Activated CD4-positive, alpha-beta T cell treated with anti-CD3 and anti-CD28 coated beads, Interleukin-2, amount 10 ng/mL, durations not matched to agents 7 days and 5 days (primary cell): ENCODE results near the gene CELSR1. TPM values are rescaled to one million over a fixed set of nuclear protein-coding genes. Genes with fewer than 3 reads are reported as not detected.
A peak's percentile ranks its signal among the peaks of the same experiment; 100 is the strongest.

ENCODE experiments used
- CTCF ChIA-PET: fragments of 350-600 bp; sonication (Branson Sonifier 250); formaldehyde crosslinking; loops from one replicate; lab custom pipeline; 2021; ENCODE audit warnings: antibody characterized with exemption; lab: Charles Lee
- POLR2A ChIA-PET: fragments of 350-600 bp; sonication (Branson Sonifier 250); formaldehyde crosslinking; loops from one replicate; lab custom pipeline; 2021; ENCODE audit warnings: antibody characterized with exemption; lab: Charles Lee
- DNase-seq: peaks from one replicate; pipeline ENCODE4 v3.0.0-alpha.2; 2020
- H3K27ac Mint-ChIP-seq: one replicate; pipeline ENCODE4 v1.8.0; 2021; ENCODE audit warnings: mild to moderate bottlenecking, moderate library complexity, mixed read lengths
- H3K27me3 Mint-ChIP-seq: one replicate; pipeline ENCODE4 v1.8.0; 2021; ENCODE audit warnings: mixed read lengths
- H3K36me3 Mint-ChIP-seq: one replicate; pipeline ENCODE4 v1.8.0; 2021; ENCODE audit warnings: low read depth, mixed read lengths
- H3K4me1 Mint-ChIP-seq: one replicate; pipeline ENCODE4 v1.8.0; 2021; ENCODE audit warnings: mixed read lengths
- H3K4me3 Mint-ChIP-seq: one replicate; pipeline ENCODE4 v1.8.0; 2021; ENCODE audit warnings: mild to moderate bottlenecking, moderate library complexity, mixed read lengths
- H3K9me3 Mint-ChIP-seq: one replicate; pipeline ENCODE4 v1.8.0; 2021; ENCODE audit warnings: mixed read lengths
- total RNA-seq, 2 experiments: library from RNA; stranded (reverse); gene quantifications; one replicate each; pipeline ENCODE4 v1.2.3, GENCODE V29; 2021

Gene CELSR1
- total RNA-seq, 2 experiments from 2014 or later, result 0.20 to 0.23 TPM

DNA sequence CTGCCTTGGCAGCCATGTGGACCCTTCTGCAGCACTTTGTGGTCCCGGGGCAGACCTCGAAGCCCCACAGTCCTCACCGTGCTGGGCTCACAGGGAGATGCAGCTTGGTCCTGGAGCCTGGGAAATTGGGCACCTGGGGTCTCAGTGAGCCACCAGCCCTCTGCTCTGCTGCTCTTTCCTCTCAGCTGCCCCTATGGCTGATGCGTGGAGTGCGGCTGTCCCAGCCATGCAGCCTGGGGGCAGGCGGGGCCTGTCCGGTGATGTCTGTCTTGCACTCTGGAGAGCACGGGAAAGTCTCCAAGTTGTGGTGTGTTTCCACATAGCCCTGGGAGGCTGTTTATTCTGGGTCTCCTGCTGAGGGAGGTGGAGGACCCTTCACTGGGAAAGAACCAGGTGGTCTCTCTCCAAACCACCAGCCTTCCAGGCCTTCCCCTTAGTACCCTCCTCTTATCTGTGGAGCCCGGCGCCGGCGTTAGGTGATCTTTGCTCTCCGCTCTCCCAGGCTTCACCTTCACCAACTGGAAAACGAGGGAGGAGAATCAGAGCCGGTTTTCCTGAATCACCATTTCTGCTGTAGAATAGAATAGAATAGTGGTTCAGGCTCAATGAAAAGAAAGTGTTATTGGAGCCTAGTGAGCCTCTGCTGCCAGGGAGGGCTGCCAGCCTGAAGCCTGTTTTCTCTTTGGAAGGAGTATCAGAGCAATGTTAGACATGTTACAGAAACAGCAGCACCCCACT, 41.6 kb upstream of the CELSR1 start:
- POLR2A ChIA-PET, result no interaction called here

DNA sequence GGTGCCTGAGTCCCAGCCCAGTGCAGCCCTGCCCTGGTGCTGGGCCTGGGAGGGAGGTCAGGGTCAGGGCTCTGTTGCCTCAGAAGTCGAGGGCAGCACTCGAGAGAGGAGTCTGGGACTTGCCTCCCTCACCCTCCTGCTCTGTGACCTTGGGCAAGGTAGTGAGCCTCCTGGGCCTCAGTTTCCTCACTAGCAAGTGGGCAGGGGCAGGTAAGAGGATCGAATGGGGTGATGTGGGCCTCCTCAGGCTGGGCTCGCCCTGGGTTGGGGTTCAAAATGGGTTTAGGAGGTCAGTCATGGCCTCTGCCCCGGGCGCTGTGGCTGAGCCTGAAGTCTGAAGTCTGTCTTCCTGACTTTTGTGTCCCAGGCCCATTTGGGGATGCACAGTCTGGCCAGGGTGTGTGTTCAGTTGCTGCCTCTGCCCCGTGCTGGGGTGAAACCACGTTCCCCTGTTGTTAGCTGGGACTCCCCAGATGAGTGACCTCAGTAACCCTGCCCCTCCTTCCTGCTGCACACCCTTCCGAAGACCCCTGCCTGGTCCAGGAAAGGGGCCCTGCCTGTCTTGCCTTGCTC, 40.9 kb upstream of the CELSR1 start:
- H3K36me3 Mint-ChIP-seq, result peaks cover 2% of the 10 kb centered on the region
- H3K4me1 Mint-ChIP-seq, result peaks cover 59% of the 10 kb centered on the region
- H3K27me3 Mint-ChIP-seq, result no peaks in the 10 kb centered on the region
- DNase-seq, result no peak
- H3K4me3 Mint-ChIP-seq, result peak overlapping the region; percentile 90
- CTCF ChIA-PET, result no interaction called here
- H3K9me3 Mint-ChIP-seq, result peaks cover 2% of the 10 kb centered on the region
- H3K27ac Mint-ChIP-seq, result peak overlapping the region; percentile 93
- POLR2A ChIA-PET, result no interaction called here

More for the DNA sequence above, 41.6 kb upstream of the CELSR1 start:
- H3K27ac Mint-ChIP-seq, result peak overlapping the region; percentile 31
- CTCF ChIA-PET, result no interaction called here
- no peaks in the 10 kb centered on the region for H3K27me3 Mint-ChIP-seq
- H3K9me3 Mint-ChIP-seq, result no peaks in the 10 kb centered on the region
- peaks cover 59% of the 10 kb centered on the region for H3K4me1 Mint-ChIP-seq
- DNase-seq, result no peak
- H3K36me3 Mint-ChIP-seq, result peaks cover 2% of the 10 kb centered on the region
- peak overlapping the region; percentile 90 for H3K4me3 Mint-ChIP-seq

DNA sequence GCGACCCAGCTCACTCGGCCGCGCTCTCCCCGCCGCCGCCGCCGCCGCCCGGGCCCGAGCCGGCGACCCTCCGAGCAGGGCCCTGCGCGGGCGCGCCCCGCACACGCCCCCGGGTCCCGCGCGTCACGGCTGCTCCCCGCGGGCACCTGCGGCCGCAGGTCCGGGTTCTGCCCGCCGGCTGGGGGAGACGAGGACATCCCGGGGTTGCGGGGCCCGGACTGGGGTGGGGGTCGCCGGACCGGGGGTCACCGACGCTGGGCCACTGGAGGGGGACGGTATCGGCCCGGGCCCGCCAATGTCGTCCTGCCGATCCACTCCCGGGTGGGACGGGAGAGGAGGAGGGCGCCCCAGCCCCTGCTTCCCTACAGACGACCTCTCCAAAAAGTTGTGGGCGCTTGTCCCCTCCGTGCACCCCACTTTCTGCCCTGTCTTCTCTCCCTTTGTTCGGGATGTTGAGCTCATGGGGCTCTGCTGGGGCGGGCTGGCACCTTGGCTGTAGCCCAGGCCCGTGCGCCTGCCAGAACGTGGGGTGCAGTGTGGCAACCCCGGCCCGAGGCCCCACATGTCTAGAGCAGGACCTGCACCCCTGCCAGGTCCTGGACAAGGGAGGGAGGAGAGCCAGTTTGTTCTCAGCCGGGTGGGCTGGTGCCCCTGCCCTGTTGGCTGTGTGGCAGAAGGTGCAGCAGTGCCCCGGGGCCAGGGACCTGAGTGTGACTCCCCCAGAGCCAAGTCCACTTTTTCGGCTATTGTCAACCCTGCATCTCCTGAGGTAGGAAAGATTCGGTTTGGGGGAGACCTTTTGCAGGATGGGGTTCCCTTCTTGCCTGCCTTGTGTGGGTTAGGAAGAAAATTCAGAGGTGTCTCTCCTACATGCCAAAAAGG, 40.2 kb upstream of the CELSR1 start:
- Mint-ChIP-seq H3K9me3 (peaks cover 3% of the 10 kb centered on the region), H3K4me1 (peaks cover 57% of the 10 kb centered on the region), H3K27me3 (no peaks in the 10 kb centered on the region), H3K27ac (peak overlapping the region; percentile 93), H3K36me3 (peaks cover 2% of the 10 kb centered on the region), H3K4me3 (peak overlapping the region; percentile 90)
- no peak for DNase-seq
- CTCF ChIA-PET, result no interaction called here
- POLR2A ChIA-PET, result no interaction called here

DNA sequence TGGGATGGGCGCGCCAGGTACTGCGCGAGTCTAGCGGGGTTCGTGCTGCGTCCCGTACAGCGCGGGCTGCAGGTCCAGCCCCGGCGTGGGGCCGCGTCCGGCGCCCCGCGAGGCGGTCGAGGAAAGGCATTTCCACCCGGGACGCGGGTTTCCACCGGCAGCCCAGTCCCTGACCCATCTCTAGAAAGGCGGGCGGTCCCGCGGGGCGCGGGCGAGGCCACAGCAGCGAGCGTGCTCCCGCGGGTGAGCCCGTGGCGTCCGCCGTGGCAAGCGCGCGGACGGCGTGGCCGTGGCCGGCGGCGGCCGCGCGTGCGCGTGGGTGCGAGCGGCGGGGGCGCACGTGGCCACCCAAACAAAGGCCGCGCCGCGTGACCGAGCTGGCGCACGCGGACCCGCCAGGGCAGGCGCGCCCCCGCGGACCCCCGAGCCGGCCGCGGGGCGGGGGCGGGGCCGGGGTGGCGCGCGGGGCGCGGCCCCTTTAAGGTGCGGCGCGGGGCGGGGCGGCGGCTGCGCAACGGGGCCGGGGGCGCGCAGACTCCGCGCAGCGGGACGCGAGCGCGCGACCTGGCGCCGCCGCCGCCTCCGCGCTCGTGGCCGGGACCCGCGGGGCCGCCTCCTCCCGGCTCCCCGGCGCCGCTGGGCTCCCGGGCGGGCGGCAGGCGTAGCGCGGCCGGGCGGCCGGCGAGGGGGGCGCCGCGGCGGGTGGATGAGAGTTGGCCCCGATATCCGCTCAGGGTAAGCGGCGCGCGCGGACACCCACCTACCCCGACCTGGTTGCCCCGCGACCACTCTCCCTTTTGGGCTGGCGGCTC, 39.3 kb upstream of the CELSR1 start:
- peaks cover 9% of the 10 kb centered on the region for H3K9me3 Mint-ChIP-seq
- H3K4me1 Mint-ChIP-seq, result peaks cover 49% of the 10 kb centered on the region
- H3K4me3 Mint-ChIP-seq, result peak overlapping the region; percentile 77
- ChIA-PET POLR2A (no interaction called here), CTCF (interaction anchor here (1.9 kb wide), 1 partner anchor 13 kb away, joined by 13 read pairs; no protein-coding TSS in a partner anchor)
- H3K36me3 Mint-ChIP-seq, result peaks cover 4% of the 10 kb centered on the region
- peak overlapping the region; percentile 86 for H3K27ac Mint-ChIP-seq
- peak; percentile 38 for DNase-seq
- no peaks in the 10 kb centered on the region for H3K27me3 Mint-ChIP-seq

DNA sequence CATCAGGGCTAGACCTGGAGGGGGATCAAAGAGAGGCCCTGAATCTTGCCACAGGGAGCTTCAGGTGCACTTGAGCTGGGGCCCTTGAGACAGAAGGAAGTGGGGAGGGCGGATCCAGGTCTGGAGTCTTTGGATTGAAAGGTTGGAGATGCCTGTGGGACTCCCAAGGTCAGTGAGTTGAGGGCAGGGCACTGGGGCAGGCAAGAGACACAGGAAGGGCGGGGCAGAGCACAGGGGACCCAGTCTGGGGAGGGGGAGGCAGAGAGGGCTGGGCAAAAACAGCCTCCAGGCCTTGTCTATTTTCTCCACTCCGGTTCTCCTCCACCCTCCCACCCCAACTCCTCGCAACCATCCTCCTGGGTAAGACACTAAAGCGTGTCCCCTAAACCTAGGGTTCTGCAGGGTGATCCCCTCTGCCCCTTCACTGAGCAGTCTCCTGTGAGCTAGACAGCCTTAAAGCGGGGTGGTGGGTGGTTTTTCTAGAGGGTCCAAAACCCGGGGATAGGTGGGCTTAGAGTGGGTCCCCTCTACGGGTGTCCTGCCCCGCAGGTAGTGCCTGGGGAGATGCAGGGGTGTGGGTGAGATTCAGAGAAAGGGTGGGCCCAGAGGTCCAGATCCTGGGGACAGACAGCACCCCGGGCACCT, 38.6 kb upstream of the CELSR1 start:
- ChIA-PET POLR2A (no interaction called here), CTCF (interaction anchor here (0.6 to 1.9 kb wide), 3 partner anchors 12 to 1170 kb away, joined by 3 to 13 read pairs (median 4); no protein-coding TSS in a partner anchor)
- peak overlapping the region; percentile 86 for H3K27ac Mint-ChIP-seq
- peaks cover 16% of the 10 kb centered on the region for H3K9me3 Mint-ChIP-seq
- no peaks in the 10 kb centered on the region for H3K27me3 Mint-ChIP-seq
- peaks cover 43% of the 10 kb centered on the region for H3K4me1 Mint-ChIP-seq
- peak overlapping the region; percentile 77 for H3K4me3 Mint-ChIP-seq
- H3K36me3 Mint-ChIP-seq, result peaks cover 4% of the 10 kb centered on the region
- no peak for DNase-seq

DNA sequence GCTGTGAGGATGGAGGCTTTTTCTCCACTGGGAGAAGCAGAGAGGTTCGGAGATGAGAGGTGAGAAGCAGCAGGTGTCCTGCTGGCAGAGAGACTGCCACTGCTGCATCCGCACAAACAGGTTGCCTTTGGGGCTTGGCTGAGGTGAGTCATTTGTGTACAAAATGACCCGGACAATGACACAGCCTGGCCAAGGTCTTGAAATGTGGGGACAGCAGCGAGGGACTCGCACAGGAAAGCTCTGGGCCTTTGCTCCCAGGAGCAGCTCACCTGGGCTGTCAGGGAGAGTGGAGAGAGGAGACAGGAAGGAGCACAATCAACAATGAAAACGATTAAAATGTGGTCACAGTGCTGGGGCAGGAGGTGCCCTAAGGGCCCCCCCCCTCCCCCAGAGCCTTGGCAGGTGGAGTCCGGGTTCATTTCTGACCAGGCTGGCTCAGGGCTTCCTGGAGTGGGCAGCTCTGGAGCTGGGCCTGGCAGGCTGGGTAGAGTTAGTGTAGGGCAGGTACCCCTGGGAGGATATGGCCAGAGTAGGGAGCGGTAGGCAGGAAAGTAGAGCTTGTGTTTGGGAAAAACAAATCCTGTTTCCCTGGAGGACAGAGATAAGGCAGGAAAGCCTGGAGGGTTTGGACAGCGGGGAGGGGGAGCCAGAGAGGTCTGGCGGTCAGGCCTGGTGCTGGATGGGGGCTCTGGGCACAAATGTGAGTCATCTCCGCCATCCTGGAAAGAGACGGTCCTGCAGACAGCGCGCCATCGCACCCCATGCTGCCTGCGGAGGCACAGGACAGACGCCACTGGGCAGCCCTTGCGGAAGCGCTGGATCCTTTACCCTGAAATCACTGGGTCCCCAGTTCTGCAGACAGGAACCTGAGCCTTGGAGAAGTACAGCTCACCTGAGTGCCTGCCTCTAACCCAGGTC, 37.8 kb upstream of the CELSR1 start:
- ChIA-PET CTCF (interaction anchor here (0.6 to 1.9 kb wide), 3 partner anchors 12 to 1169 kb away, joined by 3 to 13 read pairs (median 4); no protein-coding TSS in a partner anchor), POLR2A (no interaction called here)
- Mint-ChIP-seq H3K27me3 (no peaks in the 10 kb centered on the region), H3K4me3 (peak overlapping the region; percentile 77), H3K4me1 (peaks cover 40% of the 10 kb centered on the region), H3K36me3 (peaks cover 4% of the 10 kb centered on the region), H3K9me3 (peaks cover 20% of the 10 kb centered on the region), H3K27ac (peak overlapping the region; percentile 86)
- no peak for DNase-seq

DNA sequence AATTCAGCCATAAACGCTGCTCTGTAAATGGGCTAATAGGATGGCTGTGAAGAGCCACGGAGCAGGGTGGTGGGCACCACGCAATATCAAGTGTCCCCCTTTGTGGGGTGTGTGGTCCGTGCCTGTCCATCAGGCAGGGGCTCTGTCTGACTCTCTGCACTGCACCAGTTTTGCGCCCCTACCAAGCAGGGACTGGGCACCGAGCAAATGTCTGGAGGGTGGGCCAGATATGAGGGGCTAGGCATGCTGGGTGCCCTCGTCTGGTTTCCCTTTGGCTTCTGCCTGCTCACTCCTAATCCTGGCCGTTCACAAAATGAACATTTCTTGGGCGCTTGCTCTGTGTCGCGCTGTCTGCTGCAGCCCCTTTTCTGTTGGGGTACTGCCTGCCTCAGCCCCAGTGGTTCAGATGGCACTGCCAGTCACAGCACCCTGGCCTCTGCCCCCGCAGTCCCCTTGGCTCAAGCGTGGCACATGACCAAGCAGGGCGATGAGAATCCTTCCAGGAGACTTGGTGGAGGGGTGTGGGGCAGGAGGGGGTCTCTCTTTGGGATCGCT, 37.1 kb upstream of the CELSR1 start:
- Mint-ChIP-seq H3K4me3 (no peak overlapping the region), H3K36me3 (peaks cover 4% of the 10 kb centered on the region), H3K27me3 (no peaks in the 10 kb centered on the region)

DNA sequence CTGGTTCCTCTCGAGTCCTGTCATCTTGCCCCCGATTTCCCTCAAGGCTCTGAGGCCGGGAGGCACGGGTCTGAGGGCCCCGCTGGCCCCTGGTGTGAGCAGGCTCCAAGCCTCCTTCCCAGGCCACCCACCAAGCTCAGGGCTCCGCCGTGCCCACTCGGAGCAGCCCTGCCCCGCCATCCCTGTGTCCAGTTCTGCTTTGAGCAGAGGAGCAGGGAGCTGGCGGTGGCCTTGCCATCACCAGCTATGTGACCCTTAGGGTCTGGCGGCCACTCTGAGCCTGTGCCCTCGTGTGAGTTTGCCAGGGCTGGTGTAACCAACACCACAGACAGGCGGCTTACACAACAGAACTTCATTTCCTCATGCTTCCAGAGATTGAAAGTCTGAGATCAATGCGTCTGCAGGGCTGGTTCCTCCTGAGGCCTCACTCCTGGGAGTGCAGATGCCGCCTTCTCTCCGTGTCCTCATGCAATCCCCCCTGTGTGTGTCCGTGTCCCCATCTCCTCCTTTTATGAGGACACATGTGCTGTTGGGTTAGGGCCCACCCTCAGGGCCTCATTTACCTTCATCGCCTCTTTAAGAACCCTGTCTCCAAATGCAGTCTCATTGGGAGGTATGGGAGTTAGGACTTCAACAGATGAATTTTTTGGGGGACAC, 36.5 kb upstream of the CELSR1 start:
- DNase-seq, result no peak
- H3K36me3 Mint-ChIP-seq, result peaks cover 3% of the 10 kb centered on the region
- H3K9me3 Mint-ChIP-seq, result peaks cover 20% of the 10 kb centered on the region
- POLR2A ChIA-PET, result no interaction called here
- H3K27me3 Mint-ChIP-seq, result no peaks in the 10 kb centered on the region
- CTCF ChIA-PET, result no interaction called here
- H3K4me1 Mint-ChIP-seq, result peaks cover 29% of the 10 kb centered on the region
- peak overlapping the region; percentile 46 for H3K27ac Mint-ChIP-seq
- no peak overlapping the region for H3K4me3 Mint-ChIP-seq

More for the DNA sequence above, 37.1 kb upstream of the CELSR1 start:
- POLR2A ChIA-PET, result no interaction called here
- Mint-ChIP-seq H3K9me3 (peaks cover 20% of the 10 kb centered on the region), H3K4me1 (peaks cover 34% of the 10 kb centered on the region), H3K27ac (peak overlapping the region; percentile 46)
- CTCF ChIA-PET, result interaction anchor here (1.9 kb wide), 1 partner anchor 11 kb away, joined by 13 read pairs; no protein-coding TSS in a partner anchor
- no peak for DNase-seq

DNA sequence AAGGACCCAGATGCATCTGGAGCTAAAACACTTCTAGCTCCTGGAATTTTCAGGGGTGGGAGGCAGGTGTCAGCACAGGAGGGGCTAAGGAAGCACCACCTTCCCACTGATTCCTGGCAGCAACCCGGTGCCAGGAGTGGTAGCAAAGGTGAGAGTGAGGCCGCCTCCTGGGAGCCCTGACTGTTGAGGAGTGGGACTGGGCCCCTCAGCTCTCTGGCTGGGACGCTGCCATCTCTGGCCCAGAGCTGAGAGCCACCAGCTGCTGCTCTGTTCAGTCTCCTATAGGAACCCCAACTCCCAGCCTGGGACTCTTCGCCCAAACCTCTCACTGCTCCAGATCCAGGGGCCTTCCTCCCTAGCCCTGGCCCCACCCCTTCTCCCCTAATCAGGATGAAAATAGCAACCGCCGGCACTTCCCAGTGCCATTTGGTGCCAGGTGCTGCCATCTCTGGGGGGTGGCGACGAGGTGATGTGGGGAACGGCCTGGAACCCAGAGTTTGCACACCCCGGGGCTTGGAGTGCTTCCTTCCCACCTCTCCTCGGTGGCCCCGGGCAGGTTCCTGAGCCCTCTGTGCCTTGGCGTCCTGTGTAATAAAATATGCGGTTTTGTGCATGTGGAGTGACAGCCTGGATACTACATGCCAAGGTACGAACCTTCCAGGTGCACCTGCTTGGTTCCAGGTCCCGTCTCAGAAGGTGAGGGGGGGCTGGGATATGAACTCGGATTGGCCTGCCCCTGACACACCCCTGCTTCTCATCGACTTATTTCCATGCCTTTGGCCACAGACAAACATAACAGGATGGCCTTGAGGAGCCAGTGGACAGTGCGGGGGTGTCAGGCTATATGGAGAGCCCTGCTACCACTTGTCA, 35.7 kb upstream of the CELSR1 start:
- Mint-ChIP-seq H3K4me3 (no peak overlapping the region), H3K9me3 (peaks cover 21% of the 10 kb centered on the region), H3K36me3 (peaks cover 3% of the 10 kb centered on the region), H3K27me3 (no peaks in the 10 kb centered on the region), H3K4me1 (peaks cover 23% of the 10 kb centered on the region), H3K27ac (no peak overlapping the region)
- DNase-seq, result no peak
- ChIA-PET POLR2A (no interaction called here), CTCF (interaction anchor here (0.9 to 2.8 kb wide), 2 partner anchors 10 to 427 kb away, joined by 3 to 14 read pairs; no protein-coding TSS in a partner anchor)
